Measurements from ENCODE around the gene GPR183.

GPR183 gene

GRCh38 chr13:99326012-99326411 lies 18.8 kb upstream of the GPR183 start:
- no peaks in the 10 kb centered on the region for H3K36me3 ChIP-seq (ENCODE audit: control insufficient read depth, insufficient read depth, low read length)
- H3K27ac ChIP-seq (ENCODE audit: insufficient read depth, low read depth, low read length, poor library complexity, severe bottlenecking): no peak overlapping the region
- no peak overlapping the region for H3K4me3 ChIP-seq (ENCODE audit: insufficient read depth, low read depth, low read length)
- no peaks in the 10 kb centered on the region for H3K27me3 ChIP-seq (ENCODE audit: control insufficient read depth, insufficient read depth, low read length, poor library complexity, severe bottlenecking)
- no peaks in the 10 kb centered on the region for H3K4me1 ChIP-seq (ENCODE audit: control insufficient read depth, insufficient read depth, low read length)
- no peaks in the 10 kb centered on the region for H3K9me3 ChIP-seq (ENCODE audit: control insufficient read depth, low read length)

- Histone ChIP-seq H3K9me3 (ENCODE audit: control insufficient read depth, low read length) (no peaks in the 10 kb centered on the region), H3K36me3 (ENCODE audit: control insufficient read depth, insufficient read depth, low read length) (no peaks in the 10 kb centered on the region), H3K4me3 (ENCODE audit: insufficient read depth, low read depth, low read length) (no peak overlapping the region), H3K27me3 (ENCODE audit: control insufficient read depth, insufficient read depth, low read length, poor library complexity, severe bottlenecking) (no peaks in the 10 kb centered on the region), H3K4me1 (ENCODE audit: control insufficient read depth, insufficient read depth, low read length) (no peaks in the 10 kb centered on the region), H3K27ac (ENCODE audit: insufficient read depth, low read depth, low read length, poor library complexity, severe bottlenecking) (no peak overlapping the region)
- WGBS, 2 experiments: 96 to 99% methylated on average over 3 of the region's 3 CpGs
Measured at GRCh38 chr13:99323488-99323887, 16.3 kb upstream of the GPR183 start.

GRCh38 chr13:99322297-99323103 lies 15.3 kb upstream of the GPR183 start:
- H3K4me1 ChIP-seq (ENCODE audit: control insufficient read depth, insufficient read depth, low read length): no peaks in the 10 kb centered on the region
- 97% methylated on average over 9 to 10 of the region's 10 CpGs for WGBS, 2 experiments
- H3K27me3 ChIP-seq (ENCODE audit: control insufficient read depth, insufficient read depth, low read length, poor library complexity, severe bottlenecking): no peaks in the 10 kb centered on the region
- no peak overlapping the region for H3K27ac ChIP-seq (ENCODE audit: insufficient read depth, low read depth, low read length, poor library complexity, severe bottlenecking)
- no peak overlapping the region for H3K4me3 ChIP-seq (ENCODE audit: insufficient read depth, low read depth, low read length)
- no peaks in the 10 kb centered on the region for H3K36me3 ChIP-seq (ENCODE audit: control insufficient read depth, insufficient read depth, low read length)
- H3K9me3 ChIP-seq (ENCODE audit: control insufficient read depth, low read length): no peaks in the 10 kb centered on the region

GRCh38 chr13:99321709-99322108 lies 14.5 kb upstream of the GPR183 start:
- Histone ChIP-seq H3K4me3 (ENCODE audit: insufficient read depth, low read depth, low read length) (no peak overlapping the region), H3K4me1 (ENCODE audit: control insufficient read depth, insufficient read depth, low read length) (no peaks in the 10 kb centered on the region), H3K27ac (ENCODE audit: insufficient read depth, low read depth, low read length, poor library complexity, severe bottlenecking) (no peak overlapping the region), H3K36me3 (ENCODE audit: control insufficient read depth, insufficient read depth, low read length) (no peaks in the 10 kb centered on the region), H3K9me3 (ENCODE audit: control insufficient read depth, low read length) (no peaks in the 10 kb centered on the region), H3K27me3 (ENCODE audit: control insufficient read depth, insufficient read depth, low read length, poor library complexity, severe bottlenecking) (no peaks in the 10 kb centered on the region)

GRCh38 chr13:99320693-99321481 lies 13.7 kb upstream of the GPR183 start:
- Histone ChIP-seq H3K9me3 (ENCODE audit: control insufficient read depth, low read length) (no peaks in the 10 kb centered on the region), H3K27me3 (ENCODE audit: control insufficient read depth, insufficient read depth, low read length, poor library complexity, severe bottlenecking) (no peaks in the 10 kb centered on the region), H3K27ac (ENCODE audit: insufficient read depth, low read depth, low read length, poor library complexity, severe bottlenecking) (no peak overlapping the region), H3K4me1 (ENCODE audit: control insufficient read depth, insufficient read depth, low read length) (no peaks in the 10 kb centered on the region), H3K4me3 (ENCODE audit: insufficient read depth, low read depth, low read length) (no peak overlapping the region), H3K36me3 (ENCODE audit: control insufficient read depth, insufficient read depth, low read length) (no peaks in the 10 kb centered on the region)
- 94 to 95% methylated on average over 5 of the region's 5 CpGs for WGBS, 2 experiments

GRCh38 chr13:99316657-99317256 lies 9.6 kb upstream of the GPR183 start:
- no peak overlapping the region for H3K4me3 ChIP-seq (ENCODE audit: insufficient read depth, low read depth, low read length)
- 93 to 95% methylated on average over 6 of the region's 6 CpGs for WGBS, 2 experiments
- no peaks in the 10 kb centered on the region for H3K27me3 ChIP-seq (ENCODE audit: control insufficient read depth, insufficient read depth, low read length, poor library complexity, severe bottlenecking)
- H3K4me1 ChIP-seq (ENCODE audit: control insufficient read depth, insufficient read depth, low read length): peaks cover 10% of the 10 kb centered on the region
- H3K27ac ChIP-seq (ENCODE audit: insufficient read depth, low read depth, low read length, poor library complexity, severe bottlenecking): no peak overlapping the region
- no peaks in the 10 kb centered on the region for H3K9me3 ChIP-seq (ENCODE audit: control insufficient read depth, low read length)
- no peaks in the 10 kb centered on the region for H3K36me3 ChIP-seq (ENCODE audit: control insufficient read depth, insufficient read depth, low read length)

- 87 to 98% methylated on average over 2 of the region's 2 CpGs for WGBS, 2 experiments
- Histone ChIP-seq H3K9me3 (ENCODE audit: control insufficient read depth, low read length) (no peaks in the 10 kb centered on the region), H3K27ac (ENCODE audit: insufficient read depth, low read depth, low read length, poor library complexity, severe bottlenecking) (no peak overlapping the region), H3K27me3 (ENCODE audit: control insufficient read depth, insufficient read depth, low read length, poor library complexity, severe bottlenecking) (no peaks in the 10 kb centered on the region), H3K4me3 (ENCODE audit: insufficient read depth, low read depth, low read length) (no peak overlapping the region), H3K36me3 (ENCODE audit: control insufficient read depth, insufficient read depth, low read length) (no peaks in the 10 kb centered on the region), H3K4me1 (ENCODE audit: control insufficient read depth, insufficient read depth, low read length) (peaks cover 10% of the 10 kb centered on the region)
Measured at GRCh38 chr13:99316224-99316623, 9.0 kb upstream of the GPR183 start.

- H3K27ac ChIP-seq (ENCODE audit: insufficient read depth, low read depth, low read length, poor library complexity, severe bottlenecking): no peak overlapping the region
- no peaks in the 10 kb centered on the region for H3K36me3 ChIP-seq (ENCODE audit: control insufficient read depth, insufficient read depth, low read length)
- no peaks in the 10 kb centered on the region for H3K27me3 ChIP-seq (ENCODE audit: control insufficient read depth, insufficient read depth, low read length, poor library complexity, severe bottlenecking)
- H3K4me1 ChIP-seq (ENCODE audit: control insufficient read depth, insufficient read depth, low read length): peaks cover 10% of the 10 kb centered on the region
- WGBS, 2 experiments: 90 to 97% methylated on average over 5 to 6 of the region's 6 CpGs
- no peak overlapping the region for H3K4me3 ChIP-seq (ENCODE audit: insufficient read depth, low read depth, low read length)
- no peaks in the 10 kb centered on the region for H3K9me3 ChIP-seq (ENCODE audit: control insufficient read depth, low read length)
Measured at GRCh38 chr13:99315186-99315585, 8.0 kb upstream of the GPR183 start.

GRCh38 chr13:99314640-99315176 lies 7.5 kb upstream of the GPR183 start:
- no peak overlapping the region for H3K27ac ChIP-seq (ENCODE audit: insufficient read depth, low read depth, low read length, poor library complexity, severe bottlenecking)
- H3K4me3 ChIP-seq (ENCODE audit: insufficient read depth, low read depth, low read length): no peak overlapping the region
- no peaks in the 10 kb centered on the region for H3K36me3 ChIP-seq (ENCODE audit: control insufficient read depth, insufficient read depth, low read length)
- 89 to 91% methylated on average over 10 of the region's 10 CpGs for WGBS, 2 experiments
- H3K27me3 ChIP-seq (ENCODE audit: control insufficient read depth, insufficient read depth, low read length, poor library complexity, severe bottlenecking): no peaks in the 10 kb centered on the region
- no peaks in the 10 kb centered on the region for H3K9me3 ChIP-seq (ENCODE audit: control insufficient read depth, low read length)
- H3K4me1 ChIP-seq (ENCODE audit: control insufficient read depth, insufficient read depth, low read length): peaks cover 10% of the 10 kb centered on the region

- Histone ChIP-seq H3K4me1 (ENCODE audit: control insufficient read depth, insufficient read depth, low read length) (peaks cover 10% of the 10 kb centered on the region), H3K36me3 (ENCODE audit: control insufficient read depth, insufficient read depth, low read length) (no peaks in the 10 kb centered on the region), H3K27ac (ENCODE audit: insufficient read depth, low read depth, low read length, poor library complexity, severe bottlenecking) (no peak overlapping the region), H3K4me3 (ENCODE audit: insufficient read depth, low read depth, low read length) (no peak overlapping the region), H3K9me3 (ENCODE audit: control insufficient read depth, low read length) (no peaks in the 10 kb centered on the region), H3K27me3 (ENCODE audit: control insufficient read depth, insufficient read depth, low read length, poor library complexity, severe bottlenecking) (no peaks in the 10 kb centered on the region)
- WGBS, 2 experiments: 85 to 88% methylated on average over 1 of the region's 1 CpG
Measured at GRCh38 chr13:99313941-99314340, 6.7 kb upstream of the GPR183 start.
